Smooth muscle cell (in vitro differentiated cells): ENCODE measurements around the gene RHBDF2. TPM values are rescaled to one million over a fixed set of nuclear protein-coding genes. Genes with fewer than 3 reads are reported as not detected.
A peak's percentile ranks its signal among the peaks of the same experiment; 100 is the strongest.

Source experiments
- DNase-seq: peaks from one replicate; lab custom pipeline; 2025; ENCODE audit not compliant: unreplicated experiment; lab: John Stamatoyannopoulos, UW
- H2AFZ ChIP-seq: fragments of 200-600 bp; sonication (generic); 2 replicates; pipeline ENCODE4 v1.6.0; 2016; ENCODE audit warnings: antibody characterized with exemption, low read depth, mild to moderate bottlenecking
- H3F3A ChIP-seq: fragments of 200-600 bp; sonication (generic); 2 replicates; pipeline ENCODE4 v1.6.0; 2017; ENCODE audit warnings: antibody characterized with exemption, low read depth
- H3K27ac ChIP-seq: fragments of 200-600 bp; sonication (generic); 2 replicates; pipeline ENCODE4 v1.5.1; 2016; ENCODE audit warnings: low read depth, mild to moderate bottlenecking
- H3K27me3 ChIP-seq: fragments of 200-600 bp; sonication (generic); 2 replicates; pipeline ENCODE4 v1.6.1; 2016; ENCODE audit warnings: low read depth, mild to moderate bottlenecking
- H3K36me3 ChIP-seq: fragments of 200-600 bp; sonication (generic); 2 replicates; pipeline ENCODE4 v1.5.1; 2016; ENCODE audit warnings: low read depth
- H3K4me1 ChIP-seq: fragments of 200-600 bp; sonication (generic); 2 replicates; pipeline ENCODE4 v1.5.1; 2016; ENCODE audit warnings: low read depth
- H3K4me2 ChIP-seq: fragments of 200-600 bp; sonication (generic); 2 replicates; pipeline ENCODE4 v1.6.0; 2016; ENCODE audit warnings: mild to moderate bottlenecking
- H3K4me3 ChIP-seq: fragments of 200-600 bp; sonication (generic); 2 replicates; pipeline ENCODE4 v1.5.1; 2016; ENCODE audit warnings: mild to moderate bottlenecking
- H3K79me2 ChIP-seq: fragments of 200-600 bp; sonication (generic); 2 replicates; pipeline ENCODE4 v1.6.0; 2016; ENCODE audit warnings: low read depth, mild to moderate bottlenecking
- H3K9ac ChIP-seq: fragments of 200-600 bp; sonication (generic); 2 replicates; pipeline ENCODE4 v1.6.0; 2016; ENCODE audit warnings: low read depth
- H3K9me3 ChIP-seq: fragments of 200-600 bp; sonication (generic); replicated peaks from 2 replicates; pipeline ENCODE4 v1.5.1; 2016; ENCODE audit warnings: low read depth
- H4K20me1 ChIP-seq: fragments of 200-600 bp; sonication (generic); 2 replicates; pipeline ENCODE4 v1.6.0; 2016; ENCODE audit warnings: low read depth
- WGBS: methylation state at CpG from one replicate; pipeline ENCODE4 v1.1.7; 2016; ENCODE audit warnings: low lambda C conversion rate; 5-methylcytosine and 5-hydroxymethylcytosine counted together
- polyA plus RNA-seq: library from polyadenylated mRNA; unstranded; fragments of >200 nt; fragmentation: Nextera tagmentation; extraction: Ambion mirVana; gene quantifications from 2 replicates; pipeline ENCODE4 v1.2.1, GENCODE V29; 2016
- total RNA-seq: library from RNA; depleted of rRNA; stranded (reverse); fragments of >200 nt; gene quantifications from 2 replicates; pipeline ENCODE4 v1.2.3, GENCODE V29; 2014
- TF ChIP-seq, protein P1 (sequence below): fragments of 200-600 bp; sonication (generic); IDR thresholded peaks from 2 replicates; pipeline ENCODE4 v1.5.1; 2017; ENCODE audit warnings: borderline replicate concordance, mild to moderate bottlenecking, antibody characterized with exemption; ENCODE audit not compliant: insufficient read depth, poor library complexity, severe bottlenecking

Gene RHBDF2
- total and polyA plus RNA-seq, 2 experiments from 2014 or later: 12.2 to 20.5 TPM

DNA sequence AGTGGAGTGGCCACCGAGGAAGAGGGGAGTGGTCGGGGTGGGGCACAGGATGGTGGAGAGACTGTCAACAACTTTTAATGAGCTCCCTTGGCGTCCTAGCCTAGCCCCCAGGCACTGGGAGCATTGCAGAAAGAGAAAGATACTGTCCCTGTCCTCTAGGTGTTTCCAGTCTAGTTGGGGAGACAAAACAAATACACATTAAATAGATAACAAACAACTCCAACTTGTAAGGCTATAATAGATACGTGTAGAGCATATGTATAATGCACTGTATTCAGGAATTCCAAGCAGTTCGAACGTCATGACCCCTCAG is 47.8 kb downstream of the RHBDF2 start:
- Histone ChIP-seq H3K9ac (no peak overlapping the region), H3K27me3 (no peaks in the 10 kb centered on the region), H3K4me1 (peaks cover 11% of the 10 kb centered on the region), H3K4me3 (no peak overlapping the region), H3K36me3 (no peaks in the 10 kb centered on the region), H2AFZ (no peak overlapping the region), H3K27ac (no peak overlapping the region), H3K9me3 (no peaks in the 10 kb centered on the region), H4K20me1 (peaks cover 37% of the 10 kb centered on the region), H3K79me2 (peaks cover 44% of the 10 kb centered on the region), H3K4me2 (no peak overlapping the region), H3F3A (no peaks in the 10 kb centered on the region)
- TF ChIP-seq, protein P1, sequence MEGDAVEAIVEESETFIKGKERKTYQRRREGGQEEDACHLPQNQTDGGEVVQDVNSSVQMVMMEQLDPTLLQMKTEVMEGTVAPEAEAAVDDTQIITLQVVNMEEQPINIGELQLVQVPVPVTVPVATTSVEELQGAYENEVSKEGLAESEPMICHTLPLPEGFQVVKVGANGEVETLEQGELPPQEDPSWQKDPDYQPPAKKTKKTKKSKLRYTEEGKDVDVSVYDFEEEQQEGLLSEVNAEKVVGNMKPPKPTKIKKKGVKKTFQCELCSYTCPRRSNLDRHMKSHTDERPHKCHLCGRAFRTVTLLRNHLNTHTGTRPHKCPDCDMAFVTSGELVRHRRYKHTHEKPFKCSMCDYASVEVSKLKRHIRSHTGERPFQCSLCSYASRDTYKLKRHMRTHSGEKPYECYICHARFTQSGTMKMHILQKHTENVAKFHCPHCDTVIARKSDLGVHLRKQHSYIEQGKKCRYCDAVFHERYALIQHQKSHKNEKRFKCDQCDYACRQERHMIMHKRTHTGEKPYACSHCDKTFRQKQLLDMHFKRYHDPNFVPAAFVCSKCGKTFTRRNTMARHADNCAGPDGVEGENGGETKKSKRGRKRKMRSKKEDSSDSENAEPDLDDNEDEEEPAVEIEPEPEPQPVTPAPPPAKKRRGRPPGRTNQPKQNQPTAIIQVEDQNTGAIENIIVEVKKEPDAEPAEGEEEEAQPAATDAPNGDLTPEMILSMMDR: no peak
- 50% methylated on average over 6 of the region's 6 CpGs for WGBS
- no peak for DNase-seq

DNA sequence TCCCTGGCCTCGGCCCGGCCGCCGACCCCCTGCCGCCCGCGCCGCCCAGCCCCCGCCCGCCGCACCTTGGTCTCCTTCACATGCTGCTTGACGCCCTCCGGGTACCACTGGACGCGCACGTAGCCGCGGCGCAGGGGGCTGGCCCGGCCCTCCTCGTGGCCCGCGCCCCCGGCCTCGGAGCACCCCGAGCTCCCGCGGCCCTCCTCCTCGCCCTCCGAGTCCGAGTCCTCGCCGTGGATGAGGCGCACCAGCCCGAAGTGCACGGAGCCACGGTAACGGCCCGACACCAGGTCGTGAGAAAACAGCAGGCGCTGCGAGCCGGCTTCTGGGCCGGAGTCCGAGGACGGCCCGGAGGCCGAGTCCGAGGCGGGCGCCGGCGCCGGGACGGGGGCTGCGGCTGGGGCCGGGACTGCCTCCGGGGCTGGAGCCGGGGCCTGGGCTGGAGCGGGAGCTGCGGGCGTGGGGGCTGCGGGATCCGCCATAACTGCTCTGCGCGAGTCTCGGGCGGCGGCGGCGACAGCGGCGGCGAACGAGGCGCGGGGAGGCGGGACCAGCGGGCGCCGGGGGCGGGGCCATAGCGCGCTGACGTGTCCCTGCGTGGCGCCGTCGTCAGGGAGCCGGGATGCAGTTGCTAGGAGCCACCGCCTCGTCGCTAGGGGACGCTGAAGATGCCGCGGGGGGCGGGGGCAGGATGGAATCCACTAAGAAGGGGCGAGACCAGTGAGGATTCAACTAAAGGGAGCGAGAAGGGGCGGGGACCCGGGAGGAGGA is 48.4 kb downstream of the RHBDF2 start, which contains the start of gene UBE2O:
TSS of gene UBE2O (minus strand) at position 493 of the 771 bp plus-strand sequence. CDS start at position 482, 11 bp downstream.
- H3K9me3 ChIP-seq: no peaks in the 10 kb centered on the region
- no peaks in the 10 kb centered on the region for H3K36me3 ChIP-seq
- TF ChIP-seq, protein P1: peak; percentile 36
- peak within 1 kb of the TSS; percentile 44 for H3K27ac ChIP-seq
- DNase-seq: peak; percentile 64
- peaks cover 42% of the 10 kb centered on the region for H4K20me1 ChIP-seq
- peaks cover 49% of the 10 kb centered on the region for H3K79me2 ChIP-seq
- H3K4me2 ChIP-seq: peak within 1 kb of the TSS; percentile 99
- WGBS: under 1% methylated on average over 55 of the region's 101 CpGs
- peak within 1 kb of the TSS; percentile 99 for H3K4me3 ChIP-seq
- peak within 1 kb of the TSS; percentile 98 for H2AFZ ChIP-seq
- peak within 1 kb of the TSS; percentile 90 for H3K9ac ChIP-seq
- no peaks in the 10 kb centered on the region for H3F3A ChIP-seq
- peaks cover 11% of the 10 kb centered on the region for H3K4me1 ChIP-seq
- no peaks in the 10 kb centered on the region for H3K27me3 ChIP-seq

DNA sequence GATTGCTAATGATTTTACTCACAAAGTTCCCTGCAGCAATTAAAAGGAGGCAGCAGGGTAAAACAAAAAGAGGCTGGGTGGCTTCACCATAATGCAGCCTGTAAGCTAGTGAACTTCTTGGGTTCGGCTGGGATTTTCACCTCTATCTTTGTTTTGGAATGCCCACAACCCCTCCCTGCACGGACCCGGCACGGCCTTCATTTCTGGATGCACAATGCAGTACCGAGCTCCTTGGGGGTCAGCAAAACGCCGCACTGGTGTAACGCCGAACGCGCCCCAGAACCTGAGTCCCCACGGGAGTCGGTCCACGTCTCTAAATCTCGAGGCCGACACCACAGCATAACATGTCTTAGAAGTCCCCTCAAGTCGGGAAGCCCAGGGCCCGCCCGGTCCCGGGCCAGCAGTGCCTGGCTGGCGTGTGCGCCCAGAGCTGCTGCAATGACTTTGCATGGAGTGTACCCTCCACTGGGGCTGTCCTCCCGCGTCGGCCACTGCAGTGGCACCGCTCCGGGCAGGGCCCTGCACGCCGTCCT is 49.0 kb downstream of the RHBDF2 start:
- Histone ChIP-seq H4K20me1 (peaks cover 49% of the 10 kb centered on the region), H3K79me2 (peaks cover 55% of the 10 kb centered on the region), H3K4me3 (peak overlapping the region; percentile 99), H3K4me1 (peaks cover 11% of the 10 kb centered on the region), H3K4me2 (peak overlapping the region; percentile 99), H3K27ac (no peak overlapping the region), H3K9ac (peak overlapping the region; percentile 90), H3K27me3 (no peaks in the 10 kb centered on the region), H3F3A (no peaks in the 10 kb centered on the region), H3K36me3 (no peaks in the 10 kb centered on the region), H3K9me3 (no peaks in the 10 kb centered on the region), H2AFZ (no peak overlapping the region)
- peak; percentile 37 for DNase-seq
- TF ChIP-seq, protein P1: no peak
- WGBS: 1% methylated on average over 24 of the region's 29 CpGs
